Measurements from ENCODE around the gene PTPRE. TPM values are rescaled to one million over a fixed set of nuclear protein-coding genes. Genes with fewer than 3 reads are reported as not detected.

The PTPRE gene
- total RNA-seq, 2 experiments from 2014 or later = 19.9 to 22.3 TPM

GRCh38 chr10:127877699-127878098 is 29.2 kb upstream of the PTPRE start:
- ATAC-seq (no peak), DNase-seq (no peak)
- Mint-ChIP-seq H3K4me3 (no peak overlapping the region), H3K4me1 (ENCODE audit: low read depth) (peaks cover 2% of the 10 kb centered on the region), H3K9me3 (no peaks in the 10 kb centered on the region), H3K36me3 (ENCODE audit: low read depth) (no peaks in the 10 kb centered on the region), H3K27ac (no peak overlapping the region), H3K27me3 (peaks cover under 1% of the 10 kb centered on the region)
- ChIA-PET POLR2A (no interaction called here), CTCF (interaction anchor here (2.5 kb wide), 1 partner anchor 24 kb away, joined by 8 read pairs; no protein-coding TSS in a partner anchor)
- TF ChIP-seq CTCF (IDR thresholded peaks at IDR 0.05) = no peak
- intact Hi-C loops (cut with micrococcal nuclease) = no loop called here

GRCh38 chr10:127878475-127879055 is 28.3 kb upstream of the PTPRE start:
- CTCF ChIA-PET = interaction anchor here (0.6 to 2.5 kb wide), 3 partner anchors 25 to 285 kb away, joined by 3 to 8 read pairs (median 3); no protein-coding TSS in a partner anchor
- no peak for TF ChIP-seq CTCF (IDR thresholded peaks at IDR 0.05)
- Mint-ChIP-seq H3K27ac (no peak overlapping the region), H3K36me3 (ENCODE audit: low read depth) (no peaks in the 10 kb centered on the region), H3K27me3 (no peaks in the 10 kb centered on the region), H3K4me1 (ENCODE audit: low read depth) (peaks cover 2% of the 10 kb centered on the region), H3K9me3 (no peaks in the 10 kb centered on the region), H3K4me3 (no peak overlapping the region)
- ATAC-seq = no peak
- intact Hi-C loops (cut with micrococcal nuclease) = no loop called here
- POLR2A ChIA-PET = no interaction called here
- no peak for DNase-seq

GRCh38 chr10:127880557-127880956 is 26.3 kb upstream of the PTPRE start:
- Mint-ChIP-seq H3K9me3 (no peaks in the 10 kb centered on the region), H3K36me3 (ENCODE audit: low read depth) (no peaks in the 10 kb centered on the region), H3K4me3 (no peak overlapping the region), H3K27ac (no peak overlapping the region), H3K4me1 (ENCODE audit: low read depth) (peaks cover 2% of the 10 kb centered on the region), H3K27me3 (no peaks in the 10 kb centered on the region)
- POLR2A ChIA-PET = no interaction called here
- CTCF ChIA-PET = interaction anchor here (0.7 to 2.5 kb wide), 3 partner anchors 27 to 188 kb away, joined by 3 to 8 read pairs (median 4); no protein-coding TSS in a partner anchor
- no peak for DNase-seq
- no peak for TF ChIP-seq CTCF (IDR thresholded peaks at IDR 0.05)
- no peak for ATAC-seq
- intact Hi-C loops (cut with micrococcal nuclease) = no loop called here

- ATAC-seq (no peak), DNase-seq (no peak)
- Mint-ChIP-seq H3K4me1 (ENCODE audit: low read depth) (peaks cover 2% of the 10 kb centered on the region), H3K4me3 (no peak overlapping the region), H3K36me3 (ENCODE audit: low read depth) (no peaks in the 10 kb centered on the region), H3K9me3 (no peaks in the 10 kb centered on the region), H3K27ac (no peak overlapping the region), H3K27me3 (no peaks in the 10 kb centered on the region)
- ChIA-PET CTCF (interaction anchor here (1.5 kb wide), 1 partner anchor 188 kb away, joined by 4 read pairs; no protein-coding TSS in a partner anchor), POLR2A (no interaction called here)
- intact Hi-C loops (cut with micrococcal nuclease) = no loop called here
- no peak for TF ChIP-seq CTCF (IDR thresholded peaks at IDR 0.05)
Observed at GRCh38 chr10:127881262-127881661, 25.6 kb upstream of the PTPRE start.

GRCh38 chr10:127882391-127882790 is 24.5 kb upstream of the PTPRE start:
- Mint-ChIP-seq H3K9me3 (no peaks in the 10 kb centered on the region), H3K36me3 (ENCODE audit: low read depth) (no peaks in the 10 kb centered on the region), H3K27ac (no peak overlapping the region), H3K4me1 (ENCODE audit: low read depth) (peaks cover 2% of the 10 kb centered on the region), H3K27me3 (no peaks in the 10 kb centered on the region), H3K4me3 (no peak overlapping the region)
- no peak for TF ChIP-seq CTCF (IDR thresholded peaks at IDR 0.05)
- intact Hi-C loops (cut with micrococcal nuclease) = no loop called here
- DNase-seq = no peak
- no peak for ATAC-seq
- CTCF ChIA-PET = no interaction called here
- POLR2A ChIA-PET = interaction anchor here (0.7 kb wide), 1 partner anchor 14 kb away, joined by 3 read pairs; no protein-coding TSS in a partner anchor

All from activated CD8-positive, alpha-beta T cell treated with anti-CD3 and anti-CD28 coated beads for 36 hours (primary cell).